Epithelial cell of prostate (primary cell): ENCODE results near the gene ZCCHC14.
"Not testable (repeated sequence)": the region's sequence is repeated elsewhere in the genome, so short reads cannot be mapped to it uniquely, and the experiment has no call there.

ENCODE experiments used
- DNase-seq: peaks from one replicate; pipeline ENCODE4 v3.0.0-alpha.2; 2011; ENCODE audit warnings: low read depth, low spot score
- H3K27ac ChIP-seq: fragments of 450-650 bp; 2 replicates; pipeline ENCODE4 v1.5.1; 2017; ENCODE audit warnings: mild to moderate bottlenecking

Gene ZCCHC14

GRCh38 chr16:87372305-87372704 is 120.5 kb downstream of the ZCCHC14 start:
- no peak overlapping the region for H3K27ac ChIP-seq
- no peak for DNase-seq

GRCh38 chr16:87371261-87371866 is 121.5 kb downstream of the ZCCHC14 start:
- no peak overlapping the region for H3K27ac ChIP-seq
- DNase-seq = no peak

GRCh38 chr16:87369796-87370719 is 122.8 kb downstream of the ZCCHC14 start:
- H3K27ac ChIP-seq = no peak overlapping the region

GRCh38 chr16:87369117-87369765 is 123.6 kb downstream of the ZCCHC14 start:
- no peak for DNase-seq
- no peak overlapping the region for H3K27ac ChIP-seq

More at GRCh38 chr16:87369796-87370719, 122.8 kb downstream of the ZCCHC14 start:
- DNase-seq = no peak

- DNase-seq = no peak
- H3K27ac ChIP-seq = no peak overlapping the region
These were observed 124.6 kb downstream of the ZCCHC14 start for GRCh38 chr16:87368029-87368770.

GRCh38 chr16:87367529-87367928 is 125.3 kb downstream of the ZCCHC14 start:
- DNase-seq = no peak
- H3K27ac ChIP-seq = no peak overlapping the region

GRCh38 chr16:87366930-87367329 is 125.9 kb downstream of the ZCCHC14 start:
- H3K27ac ChIP-seq = no peak overlapping the region
- DNase-seq = no peak

- no peak for DNase-seq
- H3K27ac ChIP-seq = no peak overlapping the region
These were observed 126.5 kb downstream of the ZCCHC14 start for GRCh38 chr16:87366288-87366687.

- no peak for DNase-seq
- H3K27ac ChIP-seq = no peak overlapping the region
These were observed 127.7 kb downstream of the ZCCHC14 start for GRCh38 chr16:87365021-87365713.

GRCh38 chr16:87363771-87364455 is 128.9 kb downstream of the ZCCHC14 start:
- no peak overlapping the region for H3K27ac ChIP-seq
- no peak for DNase-seq

- not testable (repeated sequence) for DNase-seq, H3K27ac ChIP-seq
These were observed 129.8 kb downstream of the ZCCHC14 start for GRCh38 chr16:87362828-87363559.

- DNase-seq = no peak
These were observed 130.8 kb downstream of the ZCCHC14 start for GRCh38 chr16:87361916-87362619.

GRCh38 chr16:87360862-87361610 is 131.8 kb downstream of the ZCCHC14 start:
- H3K27ac ChIP-seq = no peak overlapping the region
- no peak for DNase-seq

More at GRCh38 chr16:87361916-87362619, 130.8 kb downstream of the ZCCHC14 start:
- no peak overlapping the region for H3K27ac ChIP-seq

GRCh38 chr16:87359121-87359520 is 133.7 kb downstream of the ZCCHC14 start:
- DNase-seq = no peak
- H3K27ac ChIP-seq = no peak overlapping the region

- H3K27ac ChIP-seq = no peak overlapping the region
- DNase-seq = no peak
These were observed 134.1 kb downstream of the ZCCHC14 start for GRCh38 chr16:87358696-87359095.

- H3K27ac ChIP-seq = no peak overlapping the region
- no peak for DNase-seq
These were observed 134.6 kb downstream of the ZCCHC14 start for GRCh38 chr16:87358250-87358649.

GRCh38 chr16:87356491-87356853 is 136.4 kb downstream of the ZCCHC14 start:
- DNase-seq = no peak
- H3K27ac ChIP-seq = no peak overlapping the region
